IMR-90 (cell line): ENCODE data around the gene AFTPH. TPM values are rescaled to one million over a fixed set of nuclear protein-coding genes. Genes with fewer than 3 reads are reported as not detected.

Source experiments
- ATAC-seq: fragments of 200-7000 bp; cut with Tn5 transposase; 2 replicates; pipeline ENCODE4 v1.9.1; 2020; ENCODE audit warnings: low read depth, mild to moderate bottlenecking, moderate library complexity
- BruUV-seq: library from RNA; stranded (reverse); fragments of 400-500 nt; replicated peaks from 2 replicates; lab custom pipeline; 2021; lab: Mats Ljungman, UMichigan
- CTCF ChIA-PET: fragments of 300-600 bp; formaldehyde crosslinking; extraction: SDS; loops from one replicate; lab custom pipeline; 2021; ENCODE audit warnings: antibody characterized with exemption; lab: Yijun Ruan, JAX
- POLR2A ChIA-PET: fragments of 300-600 bp; sonication (Branson Sonifier 250); formaldehyde crosslinking; loops from one replicate; lab custom pipeline; 2022; ENCODE audit warnings: antibody characterized with exemption; ENCODE audit not compliant: unreplicated experiment; lab: Charles Lee
- DNase-seq: peaks from one replicate; pipeline ENCODE4 v3.0.0; 2013
- H2AFZ ChIP-seq: replicated peaks from 2 replicates; pipeline ENCODE3; 2013; ENCODE audit warnings: low read length, mild to moderate bottlenecking; ENCODE audit not compliant: poor library complexity
- H2AK5ac ChIP-seq: 2 replicates; pipeline ENCODE4 v1.6.1; 2013; ENCODE audit warnings: low read depth, low read length, inconsistent platforms
- H2AK9ac ChIP-seq: replicated peaks from 2 replicates; pipeline ENCODE3; 2013; ENCODE audit warnings: mild to moderate bottlenecking, low read depth, low read length, moderate library complexity; ENCODE audit not compliant: poor library complexity
- H2BK120ac ChIP-seq: 2 replicates; pipeline ENCODE4 v1.6.1; 2013; ENCODE audit warnings: low read depth, low read length, inconsistent platforms
- H2BK15ac ChIP-seq: 3 replicates; pipeline ENCODE4 v1.6.1; 2013; ENCODE audit warnings: low read depth, low read length, inconsistent platforms
- H2BK20ac ChIP-seq: 2 replicates; pipeline ENCODE4 v1.6.1; 2013; ENCODE audit warnings: low read depth, mild to moderate bottlenecking, inconsistent platforms, low read length, moderate library complexity
- H2BK5ac ChIP-seq: 2 replicates; pipeline ENCODE4 v1.6.1; 2013; ENCODE audit warnings: mild to moderate bottlenecking, low read depth, low read length, inconsistent platforms; ENCODE audit not compliant: poor library complexity, severe bottlenecking
- H3K14ac ChIP-seq: replicated peaks from 2 replicates; pipeline ENCODE4 v1.6.1; 2013; ENCODE audit warnings: low read depth, low read length, inconsistent platforms
- H3K18ac ChIP-seq: 2 replicates; pipeline ENCODE4 v1.6.1; 2013; ENCODE audit warnings: low read depth, low read length, control low read depth
- H3K23ac ChIP-seq: 2 replicates; pipeline ENCODE4 v1.6.1; 2013; ENCODE audit warnings: low read depth, low read length, inconsistent platforms
- H3K27ac ChIP-seq: 2 replicates; pipeline ENCODE4 v1.5.1; 2013; ENCODE audit warnings: mild to moderate bottlenecking, control low read depth, low read length; ENCODE audit not compliant: insufficient read depth
- H3K27me3 ChIP-seq: 2 replicates; pipeline ENCODE4 v1.6.1; 2013; ENCODE audit warnings: low read length; ENCODE audit not compliant: control insufficient read depth, insufficient read depth
- H3K36me3 ChIP-seq: 2 replicates; pipeline ENCODE4 v1.6.1; 2013; ENCODE audit warnings: low read length, mixed read lengths; ENCODE audit not compliant: control insufficient read depth, insufficient read depth
- H3K4ac ChIP-seq: 2 replicates; pipeline ENCODE4 v1.6.1; 2013; ENCODE audit warnings: low read depth, low read length, inconsistent platforms
- H3K4me1 ChIP-seq: 2 replicates; pipeline ENCODE4 v1.6.1; 2013; ENCODE audit warnings: low read length, mixed read lengths; ENCODE audit not compliant: control insufficient read depth, insufficient read depth
- H3K4me2 ChIP-seq: 2 replicates; pipeline ENCODE4 v1.6.1; 2013; ENCODE audit warnings: low read depth, mild to moderate bottlenecking, control low read depth, low read length, moderate library complexity
- H3K4me3 ChIP-seq: 2 replicates; pipeline ENCODE4 v1.5.1; 2013; ENCODE audit warnings: low read depth, mild to moderate bottlenecking, control low read depth, low read length, moderate library complexity; ENCODE audit not compliant: insufficient read depth
- H3K56ac ChIP-seq: 2 replicates; pipeline ENCODE4 v1.6.1; 2013; ENCODE audit warnings: low read length, inconsistent platforms; ENCODE audit not compliant: insufficient read depth; ENCODE audit errors: extremely low read depth
- H3K79me1 ChIP-seq, 2 experiments: 2 replicates each; pipeline ENCODE4 v1.6.1; 2013; ENCODE audit warnings: low read length in 2 of 2, inconsistent platforms in 1 of 2, low read depth in 1 of 2
- H3K9ac ChIP-seq: 2 replicates; pipeline ENCODE4 v1.6.1; 2013; ENCODE audit warnings: low read depth, low read length, control low read depth
- H3K9me1 ChIP-seq: 2 replicates; pipeline ENCODE4 v1.6.1; 2013; ENCODE audit warnings: low read length, inconsistent platforms; ENCODE audit not compliant: insufficient read depth
- H3K9me3 ChIP-seq: 2 replicates; pipeline ENCODE4 v1.6.1; 2013; ENCODE audit warnings: low read length; ENCODE audit not compliant: control insufficient read depth, insufficient read depth
- H4K20me1 ChIP-seq: 2 replicates; pipeline ENCODE4 v1.6.1; 2013; ENCODE audit warnings: low read length, inconsistent platforms; ENCODE audit not compliant: insufficient read depth
- H4K5ac ChIP-seq: 2 replicates; pipeline ENCODE4 v1.6.1; 2013; ENCODE audit warnings: mild to moderate bottlenecking, low read depth, low read length, control low read depth
- H4K8ac ChIP-seq, 2 experiments: 2 replicates each; pipeline ENCODE4 v1.6.1; 2013; ENCODE audit warnings: low read depth in 2 of 2, low read length in 2 of 2, control low read depth in 1 of 2, inconsistent platforms in 1 of 2
- H4K91ac ChIP-seq: 2 replicates; pipeline ENCODE4 v1.6.1; 2013; ENCODE audit warnings: low read depth, low read length, inconsistent platforms; ENCODE audit not compliant: insufficient read depth
- BHLHE40 ChIP-seq: fragments of 150-350 bp; IDR thresholded peaks from 2 replicates; pipeline ENCODE4 v1.6.1; 2016; ENCODE audit warnings: mild to moderate bottlenecking, low read depth, low read length
- CEBPB ChIP-seq: IDR thresholded peaks from 2 replicates; pipeline ENCODE4 v1.6.1; 2012; ENCODE audit warnings: low read depth, low read length, improper control_type of control experiment
- CHD1 ChIP-seq: IDR thresholded peaks from 2 replicates; pipeline ENCODE4 v1.6.1; 2012; ENCODE audit warnings: low read depth, low read length, improper control_type of control experiment
- FOS ChIP-seq: fragments of 150-350 bp; IDR thresholded peaks from 2 replicates; pipeline ENCODE4 v1.6.1; 2016; ENCODE audit warnings: low read depth, low read length
- MAFK ChIP-seq: IDR thresholded peaks from 2 replicates; pipeline ENCODE4 v1.6.1; 2012; ENCODE audit warnings: low read depth, low read length, improper control_type of control experiment
- MAZ ChIP-seq: IDR thresholded peaks from 2 replicates; pipeline ENCODE4 v1.6.1; 2012; ENCODE audit warnings: low read depth, mild to moderate bottlenecking, low read length, improper control_type of control experiment, moderate library complexity, borderline replicate concordance
- MXI1 ChIP-seq: IDR thresholded peaks from 2 replicates; pipeline ENCODE4 v1.6.1; 2012; ENCODE audit warnings: low read depth, mild to moderate bottlenecking, low read length, moderate library complexity, borderline replicate concordance
- NFE2L2 ChIP-seq: fragments of 150-350 bp; IDR thresholded peaks from 2 replicates; pipeline ENCODE4 v1.6.1; 2016; ENCODE audit warnings: low read depth, mild to moderate bottlenecking, low read length
- POLR2A ChIP-seq: IDR thresholded peaks from 2 replicates; pipeline ENCODE4 v1.6.1; 2012; ENCODE audit warnings: mild to moderate bottlenecking, low read depth, low read length
- RAD21 ChIP-seq: IDR thresholded peaks from 2 replicates; pipeline ENCODE4 v1.6.1; 2012; ENCODE audit warnings: low read length, improper control_type of control experiment
- RCOR1 ChIP-seq: IDR thresholded peaks from 2 replicates; pipeline ENCODE4 v1.6.1; 2012; ENCODE audit warnings: mild to moderate bottlenecking, low read length, improper control_type of control experiment; ENCODE audit not compliant: insufficient replicate concordance
- RFX5 ChIP-seq: IDR thresholded peaks from 2 replicates; pipeline ENCODE4 v1.8.0; 2012; ENCODE audit warnings: low read depth, mild to moderate bottlenecking, low read length, moderate library complexity
- WGBS, 2 experiments: methylation state at CpG; one replicate each; pipeline versions ENCODE4 v1.1.5 to v1.1.7; 2013; ENCODE audit warnings: missing lambda C conversion rate in 2 of 2; ENCODE audit not compliant: insufficient read length in 1 of 2; ENCODE audit errors: extremely low coverage in 2 of 2; 5-methylcytosine and 5-hydroxymethylcytosine counted together
- dilution Hi-C: fragments of 300-500 bp; cut with HindIII; formaldehyde crosslinking; loops from one replicate; pipeline ENCODE4 v1.14.3; 2018; ENCODE audit warnings: low sequenced_read_pairs; ENCODE audit not compliant: unreplicated experiment
- in situ Hi-C: fragments of 300-500 bp; cut with MboI; formaldehyde crosslinking; loops from 3 replicates; pipeline ENCODE4 v1.14.3; 2019; ENCODE audit warnings: low sequenced_read_pairs, inconsistent platforms, mixed read lengths
- intact Hi-C: fragments of 100-400 bp; cut with micrococcal nuclease; formaldehyde crosslinking; loops from 2 replicates; pipeline ENCODE4 v1.10.0; 2022
- polyA plus RNA-seq, 3 experiments: library from polyadenylated mRNA; depleted of rRNA; stranded (reverse); fragments of >200 nt; gene quantifications; 2 replicates each; pipeline ENCODE4 v1.2.3, GENCODE V29; 2012; ENCODE audit warnings: low replicate concordance in 1 of 3
- total RNA-seq: library from RNA; depleted of rRNA; stranded (reverse); fragments of >200 nt; gene quantifications from 2 replicates; pipeline ENCODE4 v1.2.3, GENCODE V29; 2012
- TF ChIP-seq, protein P1 (sequence below): conservative IDR thresholded peaks from 2 replicates; pipeline ENCODE4 v1.5.1; 2012; ENCODE audit warnings: mild to moderate bottlenecking, low read depth, low read length, improper control_type of control experiment
- TF ChIP-seq, protein P2 (sequence below): fragments of 150-350 bp; IDR thresholded peaks from 2 replicates; pipeline ENCODE4 v1.6.1; 2016; ENCODE audit warnings: low read depth, mild to moderate bottlenecking, low read length, moderate library complexity, borderline replicate concordance
- TF ChIP-seq, protein P3 (sequence below): fragments of 150-350 bp; IDR thresholded peaks from 2 replicates; pipeline ENCODE4 v1.6.1; 2017; ENCODE audit warnings: mild to moderate bottlenecking, antibody characterized with exemption, low read length, low read depth

Gene AFTPH
- total and polyA plus RNA-seq, 2 of the 4 experiments (the other 2 are of a cell fraction): 9.4 to 19.9 TPM

DNA sequence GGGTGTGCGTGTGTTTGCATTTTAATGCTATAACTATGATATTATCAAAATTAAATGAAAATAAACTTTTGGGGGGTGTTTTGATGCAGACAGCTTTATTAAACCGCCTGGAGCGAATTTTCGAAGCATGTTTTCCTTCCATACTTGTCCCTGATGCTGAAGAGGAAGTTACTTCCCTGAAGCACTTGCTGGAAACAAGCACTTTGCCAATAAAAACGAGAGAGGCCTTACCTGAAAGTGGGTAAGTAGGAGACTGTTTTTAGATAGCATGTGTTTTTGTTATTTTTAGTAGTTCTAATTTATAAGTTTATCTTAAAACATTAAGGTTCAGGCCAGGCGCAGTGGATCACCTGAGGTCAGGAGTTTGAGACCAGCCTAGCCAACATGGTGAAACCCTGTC, 43.3 kb downstream of the AFTPH start:
- H2BK20ac ChIP-seq: no peak overlapping the region
- H3K23ac ChIP-seq: no peak overlapping the region
- no peak overlapping the region for H4K91ac ChIP-seq
- H3K27ac ChIP-seq: no peak overlapping the region
- no peak overlapping the region for H2BK5ac ChIP-seq
- H3K56ac ChIP-seq: no peak overlapping the region
- H2AK9ac ChIP-seq: no peak overlapping the region
- no peak overlapping the region for H4K8ac ChIP-seq
- H3K4me2 ChIP-seq: no peak overlapping the region
- CTCF ChIA-PET: no interaction called here
- no peaks in the 10 kb centered on the region for H3K9me3 ChIP-seq
- H2BK120ac ChIP-seq: no peak overlapping the region
- H3K18ac ChIP-seq: no peak overlapping the region
- no peak overlapping the region for H2AK5ac ChIP-seq
- in situ Hi-C loops (no loop called here), intact Hi-C loops (no loop called here), dilution Hi-C loops (no loop called here)
- H2AFZ ChIP-seq: no peak overlapping the region
- no peak overlapping the region for H3K4me3 ChIP-seq
- POLR2A ChIA-PET: no interaction called here
- H2BK15ac ChIP-seq: no peak overlapping the region
- H3K9ac ChIP-seq: no peak overlapping the region
- no peak overlapping the region for H4K5ac ChIP-seq
- no peak for DNase-seq
- H3K36me3 ChIP-seq: peaks cover 1% of the 10 kb centered on the region
- TF ChIP-seq FOS (no peak), MXI1 (no peak), RFX5 (no peak), NFE2L2 (no peak), MAZ (no peak), MAFK (no peak), RAD21 (no peak), CEBPB (no peak), BHLHE40 (no peak), POLR2A (no peak), CHD1 (no peak), RCOR1 (no peak)
- TF ChIP-seq, protein P1, sequence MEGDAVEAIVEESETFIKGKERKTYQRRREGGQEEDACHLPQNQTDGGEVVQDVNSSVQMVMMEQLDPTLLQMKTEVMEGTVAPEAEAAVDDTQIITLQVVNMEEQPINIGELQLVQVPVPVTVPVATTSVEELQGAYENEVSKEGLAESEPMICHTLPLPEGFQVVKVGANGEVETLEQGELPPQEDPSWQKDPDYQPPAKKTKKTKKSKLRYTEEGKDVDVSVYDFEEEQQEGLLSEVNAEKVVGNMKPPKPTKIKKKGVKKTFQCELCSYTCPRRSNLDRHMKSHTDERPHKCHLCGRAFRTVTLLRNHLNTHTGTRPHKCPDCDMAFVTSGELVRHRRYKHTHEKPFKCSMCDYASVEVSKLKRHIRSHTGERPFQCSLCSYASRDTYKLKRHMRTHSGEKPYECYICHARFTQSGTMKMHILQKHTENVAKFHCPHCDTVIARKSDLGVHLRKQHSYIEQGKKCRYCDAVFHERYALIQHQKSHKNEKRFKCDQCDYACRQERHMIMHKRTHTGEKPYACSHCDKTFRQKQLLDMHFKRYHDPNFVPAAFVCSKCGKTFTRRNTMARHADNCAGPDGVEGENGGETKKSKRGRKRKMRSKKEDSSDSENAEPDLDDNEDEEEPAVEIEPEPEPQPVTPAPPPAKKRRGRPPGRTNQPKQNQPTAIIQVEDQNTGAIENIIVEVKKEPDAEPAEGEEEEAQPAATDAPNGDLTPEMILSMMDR: no peak
- TF ChIP-seq, protein P2, sequence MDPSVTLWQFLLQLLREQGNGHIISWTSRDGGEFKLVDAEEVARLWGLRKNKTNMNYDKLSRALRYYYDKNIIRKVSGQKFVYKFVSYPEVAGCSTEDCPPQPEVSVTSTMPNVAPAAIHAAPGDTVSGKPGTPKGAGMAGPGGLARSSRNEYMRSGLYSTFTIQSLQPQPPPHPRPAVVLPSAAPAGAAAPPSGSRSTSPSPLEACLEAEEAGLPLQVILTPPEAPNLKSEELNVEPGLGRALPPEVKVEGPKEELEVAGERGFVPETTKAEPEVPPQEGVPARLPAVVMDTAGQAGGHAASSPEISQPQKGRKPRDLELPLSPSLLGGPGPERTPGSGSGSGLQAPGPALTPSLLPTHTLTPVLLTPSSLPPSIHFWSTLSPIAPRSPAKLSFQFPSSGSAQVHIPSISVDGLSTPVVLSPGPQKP: no peak
- TF ChIP-seq, protein P3, sequence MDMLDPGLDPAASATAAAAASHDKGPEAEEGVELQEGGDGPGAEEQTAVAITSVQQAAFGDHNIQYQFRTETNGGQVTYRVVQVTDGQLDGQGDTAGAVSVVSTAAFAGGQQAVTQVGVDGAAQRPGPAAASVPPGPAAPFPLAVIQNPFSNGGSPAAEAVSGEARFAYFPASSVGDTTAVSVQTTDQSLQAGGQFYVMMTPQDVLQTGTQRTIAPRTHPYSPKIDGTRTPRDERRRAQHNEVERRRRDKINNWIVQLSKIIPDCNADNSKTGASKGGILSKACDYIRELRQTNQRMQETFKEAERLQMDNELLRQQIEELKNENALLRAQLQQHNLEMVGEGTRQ: no peak
- no peak overlapping the region for H3K4ac ChIP-seq
- no TSS peak for BruUV-seq
- H3K14ac ChIP-seq: no peak overlapping the region
- no peaks in the 10 kb centered on the region for H3K4me1 ChIP-seq
- ATAC-seq: no peak
- H3K27me3 ChIP-seq: no peaks in the 10 kb centered on the region
- no CpG with 5 or more reads among the region's 6 CpGs for WGBS, 2 experiments
- H3K9me1 ChIP-seq: no peaks in the 10 kb centered on the region
- H4K20me1 ChIP-seq: no peaks in the 10 kb centered on the region; the same call in 1 of the 2 replicates
- H3K79me1 ChIP-seq: peaks cover 0 to 6% of the 10 kb centered on the region in 2 experiments; a peak in 1 of 4 replicates
